Measurements from ENCODE around the gene SLC43A3.

DNA sequence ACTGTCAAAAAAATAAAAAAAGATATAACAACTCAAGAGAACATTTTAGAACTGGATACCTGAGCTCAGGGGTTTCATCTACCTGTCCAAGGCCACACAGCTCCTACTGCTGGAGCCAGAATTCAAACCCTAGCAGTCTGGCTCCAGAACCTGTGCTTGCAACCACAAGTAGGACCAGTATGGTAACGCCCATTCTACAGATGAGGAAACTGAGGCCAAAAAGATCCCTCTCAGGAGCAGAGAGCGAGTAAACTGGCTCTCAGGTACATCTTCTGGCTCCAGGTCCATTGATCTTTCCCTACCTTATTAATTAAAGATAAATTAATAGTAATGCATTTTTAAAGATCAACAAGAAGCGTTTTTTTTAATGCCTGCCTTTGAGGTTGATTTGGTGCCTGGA is 69.6 kb downstream of the SLC43A3 start:
- TF ChIP-seq, protein P1, sequence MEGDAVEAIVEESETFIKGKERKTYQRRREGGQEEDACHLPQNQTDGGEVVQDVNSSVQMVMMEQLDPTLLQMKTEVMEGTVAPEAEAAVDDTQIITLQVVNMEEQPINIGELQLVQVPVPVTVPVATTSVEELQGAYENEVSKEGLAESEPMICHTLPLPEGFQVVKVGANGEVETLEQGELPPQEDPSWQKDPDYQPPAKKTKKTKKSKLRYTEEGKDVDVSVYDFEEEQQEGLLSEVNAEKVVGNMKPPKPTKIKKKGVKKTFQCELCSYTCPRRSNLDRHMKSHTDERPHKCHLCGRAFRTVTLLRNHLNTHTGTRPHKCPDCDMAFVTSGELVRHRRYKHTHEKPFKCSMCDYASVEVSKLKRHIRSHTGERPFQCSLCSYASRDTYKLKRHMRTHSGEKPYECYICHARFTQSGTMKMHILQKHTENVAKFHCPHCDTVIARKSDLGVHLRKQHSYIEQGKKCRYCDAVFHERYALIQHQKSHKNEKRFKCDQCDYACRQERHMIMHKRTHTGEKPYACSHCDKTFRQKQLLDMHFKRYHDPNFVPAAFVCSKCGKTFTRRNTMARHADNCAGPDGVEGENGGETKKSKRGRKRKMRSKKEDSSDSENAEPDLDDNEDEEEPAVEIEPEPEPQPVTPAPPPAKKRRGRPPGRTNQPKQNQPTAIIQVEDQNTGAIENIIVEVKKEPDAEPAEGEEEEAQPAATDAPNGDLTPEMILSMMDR (IDR thresholded peaks at IDR 0.05 in 8 of 11, conservative IDR thresholded peaks at IDR 0.05 in 3 of 11) = no peak
- TF ChIP-seq POLR2A (IDR thresholded peaks at IDR 0.05) = no peak
